SJSA1 (cell line): ENCODE measurements around the gene BUD13. TPM values are rescaled to one million over a fixed set of nuclear protein-coding genes. Genes with fewer than 3 reads are reported as not detected.

Experiments used
- DNase-seq, 2 experiments: peaks; one replicate each; pipeline ENCODE4 v3.0.0-alpha.2; 2015 to 2020; ENCODE audit warnings: low spot score in 2 of 2, low read depth in 1 of 2
- H3K27ac ChIP-seq: fragments of 250-450 bp; sonication (Bioruptor Pico); 2 replicates; pipeline ENCODE4 v1.5.1; 2020; ENCODE audit warnings: mild to moderate bottlenecking, moderate library complexity
- H3K27me3 ChIP-seq: fragments of 250-450 bp; sonication (Bioruptor Pico); replicated peaks from 2 replicates; pipeline ENCODE4 v1.5.1; 2020; ENCODE audit warnings: mild to moderate bottlenecking, moderate library complexity
- H3K36me3 ChIP-seq: fragments of 250-450 bp; sonication (Bioruptor Pico); 2 replicates; pipeline ENCODE4 v1.5.1; 2020; ENCODE audit warnings: mild to moderate bottlenecking
- H3K4me1 ChIP-seq: fragments of 250-450 bp; sonication (Bioruptor Pico); replicated peaks from 2 replicates; pipeline ENCODE4 v1.6.1; 2021; ENCODE audit warnings: mild to moderate bottlenecking
- H3K4me3 ChIP-seq: fragments of 250-450 bp; sonication (Bioruptor Pico); 2 replicates; pipeline ENCODE4 v1.5.1; 2020; ENCODE audit warnings: mild to moderate bottlenecking
- H3K9me3 ChIP-seq: fragments of 250-450 bp; sonication (Bioruptor Pico); replicated peaks from 2 replicates; pipeline ENCODE4 v1.5.1; 2020; ENCODE audit warnings: mild to moderate bottlenecking
- total RNA-seq: library from RNA; depleted of rRNA; stranded (reverse); fragments of >200 nt; shearing (Covaris generic); gene quantifications from 2 replicates; pipeline ENCODE4 v1.2.3, GENCODE V29; 2014; rRNA removed

Gene BUD13, protein sequence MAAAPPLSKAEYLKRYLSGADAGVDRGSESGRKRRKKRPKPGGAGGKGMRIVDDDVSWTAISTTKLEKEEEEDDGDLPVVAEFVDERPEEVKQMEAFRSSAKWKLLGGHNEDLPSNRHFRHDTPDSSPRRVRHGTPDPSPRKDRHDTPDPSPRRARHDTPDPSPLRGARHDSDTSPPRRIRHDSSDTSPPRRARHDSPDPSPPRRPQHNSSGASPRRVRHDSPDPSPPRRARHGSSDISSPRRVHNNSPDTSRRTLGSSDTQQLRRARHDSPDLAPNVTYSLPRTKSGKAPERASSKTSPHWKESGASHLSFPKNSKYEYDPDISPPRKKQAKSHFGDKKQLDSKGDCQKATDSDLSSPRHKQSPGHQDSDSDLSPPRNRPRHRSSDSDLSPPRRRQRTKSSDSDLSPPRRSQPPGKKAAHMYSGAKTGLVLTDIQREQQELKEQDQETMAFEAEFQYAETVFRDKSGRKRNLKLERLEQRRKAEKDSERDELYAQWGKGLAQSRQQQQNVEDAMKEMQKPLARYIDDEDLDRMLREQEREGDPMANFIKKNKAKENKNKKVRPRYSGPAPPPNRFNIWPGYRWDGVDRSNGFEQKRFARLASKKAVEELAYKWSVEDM
- total RNA-seq, result 15.5 and 18.5 TPM in 2 replicates

- H3K9me3 ChIP-seq, result no peaks in the 10 kb centered on the region
- peak within 1 kb of the TSS; percentile 92 for H3K4me3 ChIP-seq
- peaks cover 11% of the 10 kb centered on the region for H3K36me3 ChIP-seq
- H3K27me3 ChIP-seq, result no peaks in the 10 kb centered on the region
- DNase-seq, result peak; percentile 74 to 78
- peaks cover 3% of the 10 kb centered on the region; the same call in 1 of the 2 replicates for H3K4me1 ChIP-seq
- H3K27ac ChIP-seq, result peak within 1 kb of the TSS; percentile 84
Measured at GRCh38 chr11:116772443-116773202, at the start of gene BUD13. BUD13 (minus strand) TSS chr11:116772987; CDS start chr11:116772964, 23 bp downstream.

GRCh38 chr11:116822575-116822974 is 49.8 kb upstream of the BUD13 start:
- H3K27me3 ChIP-seq, result no peaks in the 10 kb centered on the region
- H3K4me1 ChIP-seq, result no peaks in the 10 kb centered on the region
- no peak overlapping the region for H3K4me3 ChIP-seq
- no peak for DNase-seq
- H3K27ac ChIP-seq, result no peak overlapping the region
- H3K36me3 ChIP-seq, result no peaks in the 10 kb centered on the region
- H3K9me3 ChIP-seq, result no peaks in the 10 kb centered on the region

GRCh38 chr11:116821050-116821918 is 48.5 kb upstream of the BUD13 start:
- H3K4me1 ChIP-seq, result no peaks in the 10 kb centered on the region
- H3K36me3 ChIP-seq, result no peaks in the 10 kb centered on the region
- H3K9me3 ChIP-seq, result no peaks in the 10 kb centered on the region
- no peak overlapping the region for H3K4me3 ChIP-seq
- DNase-seq, result no peak
- H3K27me3 ChIP-seq, result no peaks in the 10 kb centered on the region
- no peak overlapping the region for H3K27ac ChIP-seq

DNA sequence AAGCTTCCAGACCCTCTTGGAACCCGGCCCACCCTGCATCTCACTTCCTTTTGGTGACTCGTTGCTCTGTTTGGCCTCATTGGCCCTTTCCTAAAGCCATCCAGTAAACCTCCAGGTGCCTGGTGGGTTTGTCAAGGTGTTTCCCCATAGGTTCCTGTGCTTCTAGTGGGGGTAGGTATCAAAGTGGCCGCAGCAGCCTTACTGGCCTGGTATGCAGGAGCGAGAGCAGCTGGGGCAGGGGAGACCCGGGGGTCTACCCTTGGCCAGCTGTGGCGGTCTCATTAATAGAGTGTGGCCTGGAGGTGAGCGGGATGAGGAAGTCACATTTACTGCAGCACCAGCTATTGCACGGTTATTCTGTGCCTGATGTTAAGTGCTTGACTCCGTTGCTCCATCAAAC is 46.3 kb upstream of the BUD13 start:
- no peaks in the 10 kb centered on the region for H3K36me3 ChIP-seq
- no peak overlapping the region for H3K27ac ChIP-seq
- no peak for DNase-seq
- no peaks in the 10 kb centered on the region for H3K4me1 ChIP-seq
- no peak overlapping the region for H3K4me3 ChIP-seq
- no peaks in the 10 kb centered on the region for H3K9me3 ChIP-seq
- H3K27me3 ChIP-seq, result no peaks in the 10 kb centered on the region

- no peak overlapping the region for H3K4me3 ChIP-seq
- no peaks in the 10 kb centered on the region for H3K9me3 ChIP-seq
- H3K27ac ChIP-seq, result no peak overlapping the region
- H3K4me1 ChIP-seq, result no peaks in the 10 kb centered on the region
- no peaks in the 10 kb centered on the region for H3K36me3 ChIP-seq
- no peak for DNase-seq
- H3K27me3 ChIP-seq, result no peaks in the 10 kb centered on the region
Measured at GRCh38 chr11:116814502-116814901, 41.7 kb upstream of the BUD13 start.

- DNase-seq, result no peak
- H3K27ac ChIP-seq, result no peak overlapping the region
- H3K4me3 ChIP-seq, result no peak overlapping the region
Measured at GRCh38 chr11:116813781-116814471, 41.1 kb upstream of the BUD13 start.

DNA sequence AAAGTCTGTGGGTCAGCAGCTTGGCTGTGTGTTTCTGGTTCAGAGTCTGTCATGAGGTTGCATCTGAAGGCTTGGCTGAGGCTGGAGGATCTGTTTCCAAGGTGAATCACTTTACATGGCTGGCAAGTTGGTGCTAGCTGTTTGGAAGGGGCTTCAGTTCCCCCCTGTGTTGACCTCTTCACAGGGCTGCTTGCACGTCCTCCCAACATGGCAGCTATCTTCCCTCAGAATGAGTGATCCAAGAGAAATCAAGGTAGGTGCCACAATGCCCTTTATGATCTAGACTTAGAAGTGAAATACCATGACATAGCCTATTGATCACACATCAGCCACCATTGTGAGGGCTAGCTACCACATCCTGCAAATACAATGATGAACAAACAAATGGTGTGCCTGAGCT is 40.4 kb upstream of the BUD13 start:
- H3K27ac ChIP-seq, result no peak overlapping the region
- no peaks in the 10 kb centered on the region for H3K36me3 ChIP-seq
- H3K9me3 ChIP-seq, result no peaks in the 10 kb centered on the region
- DNase-seq, result no peak
- H3K4me3 ChIP-seq, result no peak overlapping the region
- H3K27me3 ChIP-seq, result no peaks in the 10 kb centered on the region
- no peaks in the 10 kb centered on the region for H3K4me1 ChIP-seq

More at GRCh38 chr11:116813781-116814471, 41.1 kb upstream of the BUD13 start:
- Histone ChIP-seq H3K27me3 (no peaks in the 10 kb centered on the region), H3K4me1 (no peaks in the 10 kb centered on the region), H3K9me3 (no peaks in the 10 kb centered on the region), H3K36me3 (no peaks in the 10 kb centered on the region)

- Histone ChIP-seq H3K4me3 (no peak overlapping the region), H3K9me3 (no peaks in the 10 kb centered on the region), H3K4me1 (no peaks in the 10 kb centered on the region), H3K36me3 (no peaks in the 10 kb centered on the region), H3K27me3 (no peaks in the 10 kb centered on the region), H3K27ac (no peak overlapping the region)
- no peak for DNase-seq
Measured at GRCh38 chr11:116812109-116812508, 39.3 kb upstream of the BUD13 start.

DNA sequence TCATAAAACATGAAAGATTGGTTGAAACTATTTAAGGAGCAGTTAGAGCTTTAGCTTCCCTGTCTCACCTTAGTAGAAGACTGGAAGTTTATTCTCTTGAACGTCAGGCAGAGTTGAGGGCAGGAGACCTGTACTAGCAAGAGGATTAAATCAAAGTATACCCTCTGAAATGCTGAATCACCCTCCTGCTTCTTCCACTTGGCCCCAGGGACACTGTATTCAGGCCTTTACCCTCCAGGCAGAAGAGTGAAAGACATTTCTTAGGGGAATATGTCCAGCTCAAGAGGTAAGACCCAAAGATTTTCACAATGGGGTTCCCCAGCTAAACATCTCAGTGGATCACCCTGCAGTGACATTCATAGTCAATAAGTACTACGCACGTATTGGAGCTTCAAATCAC is 38.4 kb upstream of the BUD13 start:
- Histone ChIP-seq H3K4me3 (no peak overlapping the region), H3K27ac (no peak overlapping the region), H3K27me3 (no peaks in the 10 kb centered on the region), H3K4me1 (no peaks in the 10 kb centered on the region), H3K9me3 (no peaks in the 10 kb centered on the region), H3K36me3 (no peaks in the 10 kb centered on the region)
- no peak for DNase-seq

DNA sequence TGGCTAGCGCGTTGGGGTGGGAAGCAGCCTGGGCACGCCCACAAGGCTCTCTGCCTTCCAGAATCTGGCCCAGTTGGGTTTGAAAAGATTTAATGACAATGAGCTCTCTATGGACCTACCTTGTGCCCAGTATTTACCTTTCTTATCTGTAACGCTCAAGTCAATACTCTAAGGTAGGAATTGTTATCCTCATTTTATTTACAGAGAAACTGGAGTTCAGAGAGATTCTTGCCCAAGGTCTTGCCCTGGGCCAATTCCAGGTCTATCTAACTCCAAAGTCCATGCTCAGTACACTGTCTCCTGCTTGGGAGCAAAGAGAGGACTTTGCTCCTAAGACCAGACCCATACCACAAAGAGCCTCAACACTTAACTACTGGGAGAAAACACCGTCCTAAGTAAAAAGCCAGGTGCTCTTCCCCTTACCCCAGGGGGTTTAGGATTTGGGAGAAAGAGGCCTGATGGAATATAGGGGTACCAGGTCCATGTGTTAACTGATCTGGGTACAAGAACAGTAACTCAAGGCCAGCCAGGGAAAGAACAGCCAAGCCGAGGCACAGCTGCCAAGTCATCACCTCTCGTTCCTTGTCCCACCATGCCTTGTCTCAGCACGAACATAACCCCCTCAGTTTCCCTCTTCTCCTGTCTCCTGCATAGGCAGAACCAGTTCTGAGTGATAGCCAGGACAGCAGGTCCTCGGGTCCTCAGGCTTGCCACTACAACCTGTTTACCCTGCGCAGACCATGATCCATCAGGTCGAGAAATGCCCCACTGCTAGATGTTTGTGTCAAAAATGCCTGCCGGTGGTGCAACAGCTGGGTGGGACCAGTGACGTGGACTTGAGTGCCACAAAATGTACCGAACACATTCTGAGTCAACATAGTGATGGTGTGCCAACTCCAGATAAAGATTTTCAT is 35.7 kb upstream of the BUD13 start:
- H3K36me3 ChIP-seq, result no peaks in the 10 kb centered on the region
- H3K9me3 ChIP-seq, result no peaks in the 10 kb centered on the region
- H3K27me3 ChIP-seq, result no peaks in the 10 kb centered on the region
- no peak overlapping the region for H3K4me3 ChIP-seq
- H3K4me1 ChIP-seq, result no peaks in the 10 kb centered on the region
- no peak for DNase-seq
- H3K27ac ChIP-seq, result no peak overlapping the region

GRCh38 chr11:116807601-116808261 is 34.9 kb upstream of the BUD13 start:
- Histone ChIP-seq H3K27me3 (no peaks in the 10 kb centered on the region), H3K9me3 (no peaks in the 10 kb centered on the region), H3K27ac (no peak overlapping the region), H3K4me1 (no peaks in the 10 kb centered on the region), H3K36me3 (no peaks in the 10 kb centered on the region), H3K4me3 (no peak overlapping the region)
- DNase-seq, result no peak

DNA sequence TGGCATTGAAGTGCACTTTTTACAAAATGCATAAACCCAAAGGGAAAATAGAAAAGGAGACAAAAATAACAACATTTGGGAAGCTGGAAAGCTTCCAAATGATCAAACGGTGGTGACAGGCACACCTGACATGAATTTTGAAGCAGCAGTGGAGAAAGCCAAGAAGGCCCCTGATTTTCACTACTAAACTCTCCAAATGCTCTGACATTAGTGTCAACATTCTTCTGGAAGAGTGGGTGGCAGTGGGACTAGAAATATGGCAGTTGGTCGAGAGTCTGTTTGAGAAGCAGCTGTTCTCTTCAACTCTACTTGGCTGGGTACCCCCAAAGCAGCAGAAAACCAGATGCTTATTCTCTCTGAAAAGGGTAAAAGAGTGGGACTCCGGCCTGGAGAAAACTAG is 31.2 kb upstream of the BUD13 start:
- DNase-seq, result no peak
- Histone ChIP-seq H3K36me3 (no peaks in the 10 kb centered on the region), H3K9me3 (no peaks in the 10 kb centered on the region), H3K27ac (no peak overlapping the region), H3K4me3 (no peak overlapping the region), H3K4me1 (no peaks in the 10 kb centered on the region), H3K27me3 (no peaks in the 10 kb centered on the region)
